DND-41 (cell line): ENCODE data around the gene GAS2L2.

Experiments
- ATAC-seq: fragments of 200-7000 bp; cut with Tn5 transposase; 3 replicates; pipeline ENCODE4 v1.9.1; 2021; ENCODE audit warnings: low read depth; ENCODE audit not compliant: insufficient read depth
- DNase-seq: peaks from one replicate; pipeline ENCODE4 v3.0.0-alpha.2; 2020
- H2AFZ ChIP-seq: 2 replicates; pipeline ENCODE4 v1.6.0; 2012; ENCODE audit warnings: low read depth, low read length
- H3K27ac ChIP-seq: 2 replicates; pipeline ENCODE4 v1.5.1; 2012; ENCODE audit warnings: low read length, inconsistent platforms
- H3K27me3 ChIP-seq: fragments of 200-600 bp; sonication (generic); 2 replicates; pipeline ENCODE4 v1.6.0; 2012; ENCODE audit warnings: low read length, mild to moderate bottlenecking, inconsistent platforms; ENCODE audit not compliant: insufficient read depth, poor library complexity
- H3K36me3 ChIP-seq: 2 replicates; pipeline ENCODE4 v1.5.1; 2012; ENCODE audit warnings: low read length, inconsistent platforms; ENCODE audit not compliant: insufficient read depth
- H3K4me1 ChIP-seq: 2 replicates; pipeline ENCODE4 v1.5.1; 2012; ENCODE audit warnings: mild to moderate bottlenecking, low read length; ENCODE audit not compliant: insufficient read depth
- H3K4me2 ChIP-seq: 2 replicates; pipeline ENCODE4 v1.6.0; 2012; ENCODE audit warnings: mild to moderate bottlenecking, moderate library complexity, low read length, inconsistent platforms; ENCODE audit not compliant: insufficient read depth
- H3K4me3 ChIP-seq, 2 experiments: fragments of 200-600 bp in 1 of 2; shearing (Covaris generic) in 1 of 2; 2 replicates each; pipeline ENCODE4 v1.5.1; 2012 to 2016; ENCODE audit warnings: inconsistent platforms in 2 of 2, low read length in 2 of 2, mild to moderate bottlenecking in 2 of 2, low read depth in 1 of 2, moderate library complexity in 1 of 2
- H3K79me2 ChIP-seq: 2 replicates; pipeline ENCODE4 v1.6.0; 2012; ENCODE audit warnings: low read length, inconsistent platforms; ENCODE audit not compliant: insufficient read depth
- H3K9ac ChIP-seq: 2 replicates; pipeline ENCODE4 v1.6.0; 2012; ENCODE audit warnings: low read depth, mild to moderate bottlenecking, inconsistent platforms, low read length, moderate library complexity
- H3K9me3 ChIP-seq: 2 replicates; pipeline ENCODE4 v1.5.1; 2012; ENCODE audit warnings: low read length, moderate library complexity, mild to moderate bottlenecking, inconsistent platforms; ENCODE audit not compliant: insufficient read depth, severe bottlenecking
- H4K20me1 ChIP-seq: 2 replicates; pipeline ENCODE4 v1.6.0; 2012; ENCODE audit warnings: low read length; ENCODE audit not compliant: insufficient read depth
- EZH2 ChIP-seq: IDR thresholded peaks from 3 replicates; pipeline ENCODE4 v1.6.1; 2012; ENCODE audit warnings: borderline replicate concordance, low read depth, mild to moderate bottlenecking, moderate library complexity, low read length, inconsistent platforms; ENCODE audit not compliant: severe bottlenecking
- TF ChIP-seq, protein P1 (sequence below): IDR thresholded peaks from 2 replicates; pipeline ENCODE4 v1.5.1; 2012; ENCODE audit warnings: borderline replicate concordance, low read length, moderate library complexity, mild to moderate bottlenecking; ENCODE audit not compliant: poor library complexity, severe bottlenecking; ENCODE audit errors: extremely low read depth

GAS2L2 gene

GRCh38 chr17:35795007-35795870 is 42.2 kb upstream of the GAS2L2 start, which contains the start of gene MMP28:
Gene MMP28 (minus strand): TSS chr17:35795641. CDS start chr17:35795377, 264 bp downstream.
- Histone ChIP-seq H3K9me3 (no peaks in the 10 kb centered on the region), H2AFZ (no peak within 1 kb of the TSS), H3K4me1 (0 out of 2 replicates have a peak, but pooled peaks cover 3% of the 10 kb centered on the region), H3K4me2 (peak within 1 kb of the TSS; percentile 40), H3K4me3 (no peak within 1 kb of the TSS), H3K27me3 (peaks cover 58% of the 10 kb centered on the region), H3K79me2 (no peaks in the 10 kb centered on the region), H4K20me1 (no peaks in the 10 kb centered on the region), H3K9ac (no peak within 1 kb of the TSS), H3K27ac (no peak within 1 kb of the TSS), H3K36me3 (no peaks in the 10 kb centered on the region)
- ATAC-seq (peak; percentile 78), DNase-seq (no peak)
- TF ChIP-seq, protein P1, sequence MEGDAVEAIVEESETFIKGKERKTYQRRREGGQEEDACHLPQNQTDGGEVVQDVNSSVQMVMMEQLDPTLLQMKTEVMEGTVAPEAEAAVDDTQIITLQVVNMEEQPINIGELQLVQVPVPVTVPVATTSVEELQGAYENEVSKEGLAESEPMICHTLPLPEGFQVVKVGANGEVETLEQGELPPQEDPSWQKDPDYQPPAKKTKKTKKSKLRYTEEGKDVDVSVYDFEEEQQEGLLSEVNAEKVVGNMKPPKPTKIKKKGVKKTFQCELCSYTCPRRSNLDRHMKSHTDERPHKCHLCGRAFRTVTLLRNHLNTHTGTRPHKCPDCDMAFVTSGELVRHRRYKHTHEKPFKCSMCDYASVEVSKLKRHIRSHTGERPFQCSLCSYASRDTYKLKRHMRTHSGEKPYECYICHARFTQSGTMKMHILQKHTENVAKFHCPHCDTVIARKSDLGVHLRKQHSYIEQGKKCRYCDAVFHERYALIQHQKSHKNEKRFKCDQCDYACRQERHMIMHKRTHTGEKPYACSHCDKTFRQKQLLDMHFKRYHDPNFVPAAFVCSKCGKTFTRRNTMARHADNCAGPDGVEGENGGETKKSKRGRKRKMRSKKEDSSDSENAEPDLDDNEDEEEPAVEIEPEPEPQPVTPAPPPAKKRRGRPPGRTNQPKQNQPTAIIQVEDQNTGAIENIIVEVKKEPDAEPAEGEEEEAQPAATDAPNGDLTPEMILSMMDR: no peak
- no peak for TF ChIP-seq EZH2

DNA sequence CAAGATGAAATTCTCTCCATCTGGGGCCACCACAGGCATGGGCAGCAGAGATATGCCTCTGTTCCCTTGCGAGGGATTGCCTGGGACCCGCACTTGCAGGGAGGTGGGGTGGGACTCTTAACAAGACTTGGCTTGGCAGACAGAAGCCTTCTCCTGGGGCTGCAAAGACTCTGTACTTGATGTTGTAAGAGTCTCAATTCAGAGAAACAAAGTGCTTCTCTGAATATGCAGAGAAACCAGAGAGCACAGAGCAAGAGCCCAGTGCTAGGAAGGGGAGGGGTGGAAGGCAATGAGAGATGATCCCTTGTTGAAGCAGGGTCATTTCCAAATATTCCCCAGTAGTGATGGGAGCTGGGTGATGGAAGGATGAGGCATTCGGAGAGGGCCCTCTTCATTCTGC is 40.2 kb upstream of the GAS2L2 start:
- Histone ChIP-seq H3K4me2 (no peak overlapping the region), H3K4me3 (no peak overlapping the region), H3K9ac (no peak overlapping the region), H3K9me3 (no peaks in the 10 kb centered on the region), H3K36me3 (no peaks in the 10 kb centered on the region), H2AFZ (no peak overlapping the region), H3K79me2 (no peaks in the 10 kb centered on the region), H3K27me3 (peaks cover 68% of the 10 kb centered on the region), H4K20me1 (no peaks in the 10 kb centered on the region), H3K4me1 (0 out of 2 replicates have a peak, but pooled peaks cover 3% of the 10 kb centered on the region), H3K27ac (no peak overlapping the region)
- no peak for ATAC-seq
- no peak for DNase-seq
- TF ChIP-seq, protein P1: no peak

DNA sequence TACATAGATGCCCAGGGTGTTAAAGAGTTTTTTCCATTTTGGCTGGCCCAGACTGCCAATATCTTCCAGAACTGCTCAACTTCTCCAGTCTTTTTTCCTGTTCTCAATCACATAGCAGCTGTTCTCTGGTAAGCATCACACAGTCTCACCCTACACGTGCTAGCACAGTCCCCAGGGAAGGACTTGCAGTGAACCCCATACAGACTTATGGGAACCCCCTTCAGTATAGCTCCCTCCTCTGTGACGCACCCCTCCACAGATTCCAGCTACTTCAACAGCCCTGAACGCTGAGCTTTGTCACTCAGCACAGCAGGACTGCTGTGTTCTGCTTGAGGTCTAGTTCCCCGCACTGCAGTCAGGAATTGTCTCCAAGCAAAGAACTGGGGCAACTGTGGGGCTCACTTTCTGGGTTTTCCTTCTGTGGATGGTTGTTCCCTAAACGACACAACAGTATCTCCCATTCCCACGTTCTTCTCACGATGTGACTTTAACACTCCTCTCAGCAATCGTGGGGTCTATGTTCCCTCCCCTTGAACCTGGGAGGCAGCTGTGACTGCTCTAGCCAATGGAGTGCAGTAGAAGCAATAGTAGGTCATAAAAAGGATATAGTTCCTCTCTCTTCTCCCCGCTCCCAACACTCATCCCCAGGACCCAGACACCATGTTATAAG is 38.8 kb upstream of the GAS2L2 start:
- Histone ChIP-seq H3K9ac (no peak overlapping the region), H3K4me1 (0 out of 2 replicates have a peak, but pooled peaks cover 3% of the 10 kb centered on the region), H3K9me3 (no peaks in the 10 kb centered on the region), H2AFZ (no peak overlapping the region), H3K36me3 (no peaks in the 10 kb centered on the region), H3K79me2 (no peaks in the 10 kb centered on the region), H4K20me1 (no peaks in the 10 kb centered on the region), H3K4me3 (no peak overlapping the region), H3K4me2 (no peak overlapping the region), H3K27me3 (peaks cover 66% of the 10 kb centered on the region), H3K27ac (no peak overlapping the region)
- no peak for ATAC-seq
- DNase-seq: no peak
- TF ChIP-seq EZH2: peak; percentile 18
- TF ChIP-seq, protein P1: no peak
